Measurements from ENCODE around the gene ASIC3.

Gene ASIC3

GRCh38 chr7:151088019-151088855, 39.9 kb downstream of the ASIC3 start:
- Histone ChIP-seq H3K4ac (ENCODE audit: low read length) (no peak overlapping the region), H2AFZ (ENCODE audit: low read length) (no peak overlapping the region), H3K9me3 (replicated peaks in 1 of 2; ENCODE audit: control insufficient read depth in 2 of 2, insufficient read depth in 1 of 2, low read depth in 1 of 2, low read length in 2 of 2) (no peaks in the 10 kb centered on the region), H4K8ac (ENCODE audit: low read depth, low read length) (no peak overlapping the region), H2BK5ac (ENCODE audit: low read length) (no peak overlapping the region), H3K27me3 (ENCODE audit: control insufficient read depth in 3 of 3, insufficient read depth in 3 of 3, low read depth in 1 of 3, low read length in 3 of 3) (peaks cover 0 to 6% (median 0%) of the 10 kb centered on the region in 3 experiments), H3K18ac (ENCODE audit: low read length) (peak overlapping the region; percentile 88), H2BK15ac (ENCODE audit: low read length) (no peak overlapping the region), H3K79me1 (ENCODE audit: low read depth, low read length) (peaks cover 14% of the 10 kb centered on the region), H3K23ac (ENCODE audit: low read depth, low read length, poor library complexity) (peak overlapping the region; percentile 95), H3K14ac (ENCODE audit: low read length) (no peak overlapping the region), H4K91ac (ENCODE audit: low read depth, low read length, poor library complexity) (no peak overlapping the region), H3K4me2 (ENCODE audit: insufficient read depth, low read length, poor library complexity, severe bottlenecking) (peak overlapping the region; percentile 97), H3K27ac (replicated peaks; ENCODE audit: low read length) (no peak overlapping the region), H2BK12ac (ENCODE audit: low read length) (no peak overlapping the region), H3K9ac (ENCODE audit: low read depth, low read length, poor library complexity) (peak overlapping the region; percentile 87), H2AK5ac (ENCODE audit: low read depth, low read length) (peak overlapping the region; percentile 79), H3K4me1 (ENCODE audit: control insufficient read depth in 2 of 2, insufficient read depth in 1 of 2, low read depth in 1 of 2, low read length in 2 of 2) (peaks cover 28 to 30% of the 10 kb centered on the region in 2 donors), H3K36me3 (replicated peaks in 1 of 2; ENCODE audit: control insufficient read depth in 2 of 2, insufficient read depth in 2 of 2, low read length in 2 of 2) (peaks cover 3 to 35% of the 10 kb centered on the region in 2 donors), H3K4me3 (ENCODE audit: low read length in 2 of 2) (peak overlapping the region; percentile 90 to 95), H2BK120ac (ENCODE audit: low read depth, low read length) (no peak overlapping the region)
- DNase-seq (ENCODE audit: low spot score), result no peak
- WGBS, 2 donors (ENCODE audit: extremely low coverage in 2 of 2, insufficient read length in 2 of 2, insufficient replicate concordance in 1 of 2), result no CpG with 5 or more reads among the region's 16 CpGs

GRCh38 chr7:151088856-151089699, 40.7 kb downstream of the ASIC3 start:
- Histone ChIP-seq H3K27ac (replicated peaks; ENCODE audit: low read length) (no peak overlapping the region), H2AFZ (ENCODE audit: low read length) (no peak overlapping the region), H4K8ac (ENCODE audit: low read depth, low read length) (no peak overlapping the region), H4K91ac (ENCODE audit: low read depth, low read length, poor library complexity) (no peak overlapping the region), H3K9ac (ENCODE audit: low read depth, low read length, poor library complexity) (no peak overlapping the region), H2BK12ac (ENCODE audit: low read length) (peak overlapping the region; percentile 59), H2AK5ac (ENCODE audit: low read depth, low read length) (no peak overlapping the region), H3K36me3 (replicated peaks in 1 of 2; ENCODE audit: control insufficient read depth in 2 of 2, insufficient read depth in 2 of 2, low read length in 2 of 2) (peaks cover 3 to 44% of the 10 kb centered on the region in 2 donors), H3K79me1 (ENCODE audit: low read depth, low read length) (peaks cover 20% of the 10 kb centered on the region), H3K9me3 (replicated peaks in 1 of 2; ENCODE audit: control insufficient read depth in 2 of 2, insufficient read depth in 1 of 2, low read depth in 1 of 2, low read length in 2 of 2) (no peaks in the 10 kb centered on the region), H3K14ac (ENCODE audit: low read length) (no peak overlapping the region), H3K4ac (ENCODE audit: low read length) (no peak overlapping the region), H2BK120ac (ENCODE audit: low read depth, low read length) (no peak overlapping the region), H3K27me3 (ENCODE audit: control insufficient read depth in 3 of 3, insufficient read depth in 3 of 3, low read depth in 1 of 3, low read length in 3 of 3) (peaks cover 0 to 3% (median 0%) of the 10 kb centered on the region in 3 experiments), H3K4me2 (ENCODE audit: insufficient read depth, low read length, poor library complexity, severe bottlenecking) (peak overlapping the region; percentile 40), H2BK15ac (ENCODE audit: low read length) (no peak overlapping the region), H3K4me3 (ENCODE audit: low read length in 2 of 2) (peak overlapping the region in 1 of 2 donors; percentile 95), H3K4me1 (ENCODE audit: control insufficient read depth in 2 of 2, insufficient read depth in 1 of 2, low read depth in 1 of 2, low read length in 2 of 2) (peaks cover 27 to 28% of the 10 kb centered on the region in 2 donors), H3K18ac (ENCODE audit: low read length) (peak overlapping the region; percentile 84), H3K23ac (ENCODE audit: low read depth, low read length, poor library complexity) (peak overlapping the region; percentile 57), H2BK5ac (ENCODE audit: low read length) (no peak overlapping the region)
- no CpG with 5 or more reads among the region's 30 CpGs for WGBS, 2 donors (ENCODE audit: extremely low coverage in 2 of 2, insufficient read length in 2 of 2, insufficient replicate concordance in 1 of 2)
- peak; percentile 58 for DNase-seq (ENCODE audit: low spot score)

- H3K27ac ChIP-seq (replicated peaks; ENCODE audit: low read length), result no peak overlapping the region
- no peak for DNase-seq (ENCODE audit: low spot score)
Observed at GRCh38 chr7:151089893-151090730, 41.8 kb downstream of the ASIC3 start.

More at GRCh38 chr7:151089893-151090730, 41.8 kb downstream of the ASIC3 start:
- H3K36me3 ChIP-seq (replicated peaks in 1 of 2; ENCODE audit: control insufficient read depth in 2 of 2, insufficient read depth in 2 of 2, low read length in 2 of 2), result peaks cover 3 to 46% of the 10 kb centered on the region in 2 donors
- peak overlapping the region; percentile 84 for H3K18ac ChIP-seq (ENCODE audit: low read length)
- H3K4ac ChIP-seq (ENCODE audit: low read length), result no peak overlapping the region
- H2BK12ac ChIP-seq (ENCODE audit: low read length), result no peak overlapping the region
- no peak overlapping the region for H3K23ac ChIP-seq (ENCODE audit: low read depth, low read length, poor library complexity)
- H2BK15ac ChIP-seq (ENCODE audit: low read length), result no peak overlapping the region
- peaks cover 26 to 27% of the 10 kb centered on the region in 2 donors for H3K4me1 ChIP-seq (ENCODE audit: control insufficient read depth in 2 of 2, insufficient read depth in 1 of 2, low read depth in 1 of 2, low read length in 2 of 2)
- H3K9me3 ChIP-seq (replicated peaks in 1 of 2; ENCODE audit: control insufficient read depth in 2 of 2, insufficient read depth in 1 of 2, low read depth in 1 of 2, low read length in 2 of 2), result no peaks in the 10 kb centered on the region
- peaks cover 20% of the 10 kb centered on the region for H3K79me1 ChIP-seq (ENCODE audit: low read depth, low read length)
- no peak overlapping the region for H3K9ac ChIP-seq (ENCODE audit: low read depth, low read length, poor library complexity)
- no peak overlapping the region for H2AK5ac ChIP-seq (ENCODE audit: low read depth, low read length)
- no peak overlapping the region for H3K14ac ChIP-seq (ENCODE audit: low read length)
- no peak overlapping the region for H2AFZ ChIP-seq (ENCODE audit: low read length)
- peaks cover 0 to 3% (median 0%) of the 10 kb centered on the region in 3 experiments for H3K27me3 ChIP-seq (ENCODE audit: control insufficient read depth in 3 of 3, insufficient read depth in 3 of 3, low read depth in 1 of 3, low read length in 3 of 3)
- no peak overlapping the region for H4K8ac ChIP-seq (ENCODE audit: low read depth, low read length)
- no peak overlapping the region for H3K4me2 ChIP-seq (ENCODE audit: insufficient read depth, low read length, poor library complexity, severe bottlenecking)
- WGBS, 2 donors (ENCODE audit: extremely low coverage in 2 of 2, insufficient read length in 2 of 2, insufficient replicate concordance in 1 of 2), result no CpG with 5 or more reads among the region's 22 CpGs
- H4K91ac ChIP-seq (ENCODE audit: low read depth, low read length, poor library complexity), result no peak overlapping the region
- no peak overlapping the region for H2BK120ac ChIP-seq (ENCODE audit: low read depth, low read length)
- no peak overlapping the region for H3K4me3 ChIP-seq (ENCODE audit: low read length in 2 of 2)
- peak overlapping the region; percentile 42 for H2BK5ac ChIP-seq (ENCODE audit: low read length)
